Activated naive CD4-positive, alpha-beta T cell treated with Interleukin-2 at 50 U/mL for 16 hours (primary cell): ENCODE results near the gene EEF2K.
"Not testable (repeated sequence)": the region's sequence is repeated elsewhere in the genome, so short reads cannot be mapped to it uniquely, and the experiment has no call there.

Experiments
- DNase-seq: peaks from one replicate; pipeline ENCODE4 v3.0.0-alpha.2; 2020

Gene EEF2K

DNA sequence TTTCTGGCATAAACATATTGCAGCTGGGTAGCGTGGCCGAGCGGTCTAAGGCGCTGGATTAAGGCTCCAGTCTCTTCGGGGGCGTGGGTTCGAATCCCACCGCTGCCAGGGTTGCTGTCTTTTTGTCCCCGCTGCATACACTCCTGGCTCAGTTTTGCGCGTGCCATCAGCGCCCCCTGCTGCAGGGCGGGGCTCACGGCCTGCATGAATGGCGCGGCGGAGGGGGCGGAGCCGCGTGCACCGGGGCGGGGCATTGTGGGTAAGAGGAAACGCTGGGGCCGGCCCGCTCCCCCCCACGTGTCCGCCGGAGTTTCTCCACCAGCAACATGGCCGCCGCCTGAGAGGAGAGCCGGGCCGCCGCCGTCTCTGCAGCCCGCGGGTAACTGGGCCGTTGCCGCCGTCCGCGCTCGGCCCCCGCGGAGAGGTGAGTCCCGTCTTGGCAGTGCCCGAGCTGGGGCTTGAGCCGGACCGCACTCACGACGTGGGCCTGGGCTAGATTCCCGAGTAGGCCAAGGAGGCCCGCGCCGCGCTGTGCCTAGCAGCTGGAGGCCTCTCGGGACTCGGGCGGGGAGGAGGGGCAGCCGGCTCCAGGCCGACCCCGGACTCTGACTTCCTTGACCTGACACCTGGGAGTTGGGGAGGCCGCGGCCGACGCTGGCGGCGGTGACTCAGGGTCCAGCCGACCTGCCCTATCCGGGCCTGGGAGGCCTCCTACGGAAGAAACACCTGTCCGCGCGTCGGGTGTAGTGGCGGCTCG is 91.2 kb downstream of the EEF2K start, which contains the start of gene POLR3E:
Gene POLR3E (plus strand): TSS at position 296 of the 757 bp plus-strand sequence. CDS start 5,560 bp downstream, outside the sequence.
- peak; percentile 100 for DNase-seq

DNA sequence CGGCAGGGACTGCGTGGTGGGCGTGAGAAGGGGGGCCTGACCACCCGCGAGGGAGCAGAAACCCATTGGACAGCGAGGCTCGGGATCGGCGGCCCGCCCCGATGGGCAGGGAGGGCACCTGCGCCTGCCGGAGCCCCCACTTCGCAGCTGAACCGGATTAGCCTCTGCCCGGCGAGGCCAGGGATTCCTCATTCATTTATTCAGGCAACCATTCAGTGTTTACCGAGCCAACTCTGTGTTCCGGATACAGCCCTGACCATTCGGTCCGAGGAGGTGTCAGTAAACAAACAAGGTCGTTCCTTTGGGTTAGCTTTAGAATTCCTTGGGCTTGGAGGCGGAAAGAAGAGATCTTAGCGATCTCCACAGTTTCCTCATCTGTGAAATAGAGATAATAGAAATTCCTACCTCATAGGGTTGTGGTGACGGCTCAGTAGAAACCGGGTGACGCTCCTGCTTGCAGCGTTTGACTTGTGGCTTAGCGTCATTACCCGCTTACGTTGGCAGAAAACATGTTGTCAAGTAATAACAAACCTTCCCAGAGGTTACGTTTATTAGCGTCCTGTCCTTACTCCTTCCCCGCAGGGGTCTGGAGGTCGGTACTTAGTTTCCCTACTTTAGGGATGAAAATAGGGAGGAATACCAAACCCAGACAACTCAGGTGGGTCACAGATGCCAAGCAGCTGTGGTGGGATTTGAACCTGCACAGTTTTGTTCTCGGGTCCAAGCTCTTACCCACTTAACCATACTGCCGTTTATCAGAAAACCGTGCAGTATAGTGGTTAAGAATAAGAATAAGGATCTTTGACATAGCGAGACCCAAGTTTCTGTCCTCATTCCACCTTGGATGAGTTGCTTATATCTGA is 92.0 kb downstream of the EEF2K start:
- DNase-seq, result peak; percentile 69

DNA sequence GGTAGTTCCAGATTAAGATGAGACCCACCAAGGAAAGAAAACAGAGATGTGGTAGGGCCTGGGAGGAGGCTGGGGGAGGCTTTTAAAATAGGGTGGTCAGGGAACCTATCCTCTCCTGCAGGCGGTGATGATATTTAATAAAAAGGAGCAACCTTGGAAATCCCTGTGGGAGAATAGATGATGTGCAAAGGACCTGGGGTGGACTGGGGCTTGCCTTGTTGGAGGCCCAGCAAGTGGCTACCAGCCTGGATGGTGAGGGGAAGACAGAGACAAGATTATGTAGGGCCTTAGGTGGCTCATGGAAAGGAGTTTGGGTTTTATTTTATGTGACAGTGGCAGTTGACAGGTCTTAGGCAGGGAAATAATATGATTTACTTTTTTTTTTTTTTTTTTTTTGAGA is 93.0 kb downstream of the EEF2K start:
- DNase-seq, result no peak

- peak; percentile 46 for DNase-seq
These were observed 94.5 kb downstream of the EEF2K start for GRCh38 chr16:22300427-22301071.

DNA sequence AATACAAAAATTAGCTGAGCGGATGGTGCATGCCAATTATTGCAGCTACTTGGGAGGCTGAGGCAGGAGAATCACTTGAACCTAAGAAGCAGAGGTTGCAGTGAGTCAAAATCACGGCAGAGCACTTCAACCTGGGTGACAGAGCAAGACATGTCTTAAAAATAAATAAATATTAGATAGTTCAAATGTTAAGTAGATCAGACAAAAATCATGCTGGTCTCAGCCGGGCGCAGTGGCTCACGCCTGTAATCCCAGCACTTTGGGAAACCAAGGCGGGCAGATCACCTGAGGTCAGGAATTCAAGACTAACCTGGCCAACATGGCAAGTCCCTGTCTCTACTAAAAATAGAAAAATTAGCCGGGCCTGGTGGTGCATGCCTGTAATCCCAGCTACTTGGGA is 95.3 kb downstream of the EEF2K start:
- DNase-seq, result not testable (repeated sequence)

- no peak for DNase-seq
These were observed 96.8 kb downstream of the EEF2K start for GRCh38 chr16:22302776-22303363.

GRCh38 chr16:22304411-22304810 is 98.3 kb downstream of the EEF2K start:
- DNase-seq, result no peak

- no peak for DNase-seq
These were observed 100.7 kb downstream of the EEF2K start for GRCh38 chr16:22306788-22307187.

DNA sequence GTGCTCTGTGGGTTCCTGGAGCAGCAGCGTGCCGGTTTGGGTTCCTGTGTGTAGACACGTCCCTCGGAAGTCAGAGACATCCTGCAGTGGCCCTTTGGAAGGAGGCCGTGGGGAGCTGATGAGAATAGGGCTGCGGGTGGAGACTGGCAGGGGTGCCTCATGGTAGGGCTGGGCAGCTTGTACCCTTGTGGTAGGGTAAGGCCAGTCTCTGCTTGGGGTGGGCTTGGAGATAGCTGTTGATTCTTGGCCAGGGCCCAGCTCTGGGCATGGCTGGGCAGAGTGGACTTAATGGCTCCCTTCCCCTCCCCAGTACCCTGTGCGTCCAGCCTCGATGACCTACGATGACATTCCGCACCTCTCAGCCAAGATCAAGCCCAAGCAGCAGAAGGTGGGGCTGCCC is 101.8 kb downstream of the EEF2K start:
- DNase-seq, result no peak

- DNase-seq, result no peak
These were observed 102.9 kb downstream of the EEF2K start for GRCh38 chr16:22308824-22309520.

DNA sequence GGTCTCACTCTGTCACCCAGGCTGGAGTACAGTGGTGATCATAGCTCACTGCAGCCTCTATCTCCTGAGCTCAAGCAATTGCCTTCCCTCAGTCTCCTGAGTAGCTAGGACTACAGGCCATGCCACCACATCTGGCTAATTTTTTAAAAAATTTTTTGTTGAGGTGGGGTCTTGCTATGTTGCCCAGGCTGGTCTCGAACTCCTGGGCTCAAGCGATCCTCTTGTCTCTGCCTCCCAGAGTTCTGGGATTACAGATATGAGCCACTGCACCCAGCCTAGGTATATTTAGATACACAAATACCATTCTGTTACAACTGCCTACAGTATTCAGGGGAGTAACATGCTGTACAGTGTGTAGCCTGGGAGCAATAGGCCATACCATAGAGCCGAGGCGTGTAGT is 105.4 kb downstream of the EEF2K start:
- no peak for DNase-seq

GRCh38 chr16:22312897-22313781 is 107.1 kb downstream of the EEF2K start:
- no peak for DNase-seq

DNA sequence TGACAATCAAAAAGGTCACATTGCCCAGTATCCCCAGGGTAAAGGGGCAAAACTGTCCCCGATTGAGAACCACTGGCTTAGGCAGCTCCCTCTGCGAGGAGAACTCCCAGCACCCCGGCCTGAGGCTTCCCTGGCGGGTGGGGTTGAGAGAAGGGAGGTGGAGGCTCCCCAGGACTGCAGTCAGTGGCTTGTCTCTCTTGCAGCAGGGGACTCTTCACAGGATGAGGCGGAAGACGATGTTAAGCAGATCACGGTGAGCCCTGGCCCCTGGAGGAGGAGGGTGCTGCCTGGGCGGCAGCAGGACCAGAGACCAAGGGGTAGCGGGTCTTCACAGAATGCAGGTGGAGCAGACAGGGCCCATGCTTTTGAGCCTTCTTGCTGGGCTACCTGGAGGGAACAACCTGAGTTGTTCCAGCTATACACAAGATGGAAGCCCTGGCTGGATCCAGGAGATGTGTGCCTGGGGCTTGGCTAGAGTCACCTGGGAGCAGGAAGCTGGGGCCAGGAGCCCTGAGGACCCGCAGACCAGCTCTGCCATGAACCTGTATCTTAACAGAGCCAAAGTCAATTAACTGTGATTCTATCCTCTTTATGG is 107.9 kb downstream of the EEF2K start:
- no peak for DNase-seq

GRCh38 chr16:22314661-22315626 is 108.9 kb downstream of the EEF2K start:
- DNase-seq, result no peak

DNA sequence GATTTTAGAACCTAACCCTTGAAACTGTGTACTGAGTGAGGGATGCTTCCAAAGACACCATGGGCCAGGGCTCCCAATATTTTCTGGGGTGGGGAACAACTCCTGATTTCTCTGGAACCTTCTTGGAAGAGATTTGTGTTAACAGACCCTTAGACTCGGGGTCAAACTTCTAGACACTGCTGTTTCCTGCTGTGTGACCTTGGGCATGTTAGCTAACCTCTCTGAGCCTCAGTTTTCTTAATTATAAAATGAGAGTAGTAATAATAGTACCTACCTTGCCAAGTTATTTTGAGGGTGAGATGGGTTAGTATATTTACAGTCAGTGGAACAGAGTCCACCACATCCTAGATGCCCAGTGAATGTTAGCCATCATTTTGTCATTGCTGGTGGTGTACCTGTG is 109.9 kb downstream of the EEF2K start:
- no peak for DNase-seq

DNA sequence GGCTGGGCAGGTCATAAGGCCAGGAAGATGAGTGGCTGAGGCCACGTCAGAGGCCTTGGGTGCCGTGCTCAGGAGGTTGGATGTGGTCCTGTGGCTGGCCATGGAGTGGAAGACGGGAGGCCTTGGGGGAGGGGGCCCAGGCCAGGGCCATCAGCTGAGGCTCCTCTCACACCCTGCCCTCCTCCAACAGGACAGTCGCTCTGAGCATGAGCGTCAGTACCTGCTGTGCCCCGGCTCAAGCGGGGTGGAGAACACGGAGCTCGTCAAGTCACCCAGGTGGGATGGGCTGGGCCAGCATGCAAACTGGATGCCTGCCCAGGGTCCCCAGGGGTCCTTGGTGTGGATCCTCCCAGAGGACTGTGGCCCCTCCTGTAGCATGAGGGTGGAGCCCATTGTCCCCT is 110.3 kb downstream of the EEF2K start:
- no peak for DNase-seq

GRCh38 chr16:22317001-22317530 is 111.0 kb downstream of the EEF2K start:
- no peak for DNase-seq

DNA sequence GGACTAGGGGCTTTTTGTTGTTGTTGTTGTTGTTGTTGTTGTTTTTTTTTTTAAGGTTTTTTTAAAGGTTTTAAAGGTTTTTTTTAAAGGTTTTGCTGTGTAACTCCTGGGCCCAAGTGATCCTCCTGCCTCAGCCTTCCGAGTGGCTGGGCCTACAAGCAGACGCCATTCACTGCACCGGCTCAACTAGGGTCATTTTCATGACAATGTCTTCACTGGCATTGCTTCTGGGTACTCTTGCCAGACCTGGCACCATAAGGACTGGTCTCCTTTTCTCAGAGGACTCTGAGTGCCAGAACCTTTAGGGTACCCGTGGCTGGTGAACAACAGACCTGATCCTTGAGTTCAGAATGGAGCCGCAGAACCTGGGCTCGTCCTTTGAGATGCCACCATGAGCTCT is 111.5 kb downstream of the EEF2K start:
- no peak for DNase-seq

DNA sequence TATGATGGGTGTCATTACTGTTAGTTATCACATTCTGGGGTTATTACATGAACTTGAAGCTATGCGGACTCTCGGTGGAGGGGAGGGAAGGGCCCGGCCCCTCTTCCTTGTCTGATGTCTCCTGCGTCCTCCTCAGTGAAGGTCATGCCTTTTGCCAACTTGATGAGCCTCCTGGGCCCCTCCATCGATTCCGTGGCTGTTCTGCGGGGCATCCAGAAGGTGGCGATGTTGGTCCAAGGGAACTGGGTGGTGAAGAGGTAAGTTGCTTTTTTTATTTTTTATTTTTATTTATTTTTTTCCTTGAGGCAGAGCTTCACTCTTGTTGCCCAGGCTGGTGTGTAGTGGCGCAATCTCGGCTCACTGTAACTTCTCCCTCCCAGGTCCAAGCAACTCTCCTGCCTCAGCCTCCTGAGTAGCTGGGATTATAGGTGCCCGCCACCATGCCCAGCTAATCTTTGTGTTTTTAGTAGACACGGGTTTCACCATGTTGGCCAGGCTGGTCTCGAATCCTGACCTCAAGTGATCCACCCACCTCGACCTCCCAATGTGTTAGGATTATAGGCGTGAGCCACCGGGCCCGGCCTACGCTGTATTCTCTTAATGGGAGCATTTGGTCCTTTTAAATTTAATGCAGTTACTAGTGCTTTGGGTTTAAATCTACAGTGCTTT is 112.7 kb downstream of the EEF2K start:
- peak; percentile 68 for DNase-seq
